HG03432 (cell line): ENCODE results near the gene REPS1.
"Not testable (repeated sequence)": the region's sequence is repeated elsewhere in the genome, so short reads cannot be mapped to it uniquely, and the experiment has no call there.

Experiments
- ATAC-seq: cut with Tn5 transposase; IDR thresholded peaks from one replicate; pipeline ENCODE4 v1.9.1; 2021; ENCODE audit warnings: mild to moderate bottlenecking, moderate library complexity; ENCODE audit not compliant: unreplicated experiment

REPS1 gene

DNA sequence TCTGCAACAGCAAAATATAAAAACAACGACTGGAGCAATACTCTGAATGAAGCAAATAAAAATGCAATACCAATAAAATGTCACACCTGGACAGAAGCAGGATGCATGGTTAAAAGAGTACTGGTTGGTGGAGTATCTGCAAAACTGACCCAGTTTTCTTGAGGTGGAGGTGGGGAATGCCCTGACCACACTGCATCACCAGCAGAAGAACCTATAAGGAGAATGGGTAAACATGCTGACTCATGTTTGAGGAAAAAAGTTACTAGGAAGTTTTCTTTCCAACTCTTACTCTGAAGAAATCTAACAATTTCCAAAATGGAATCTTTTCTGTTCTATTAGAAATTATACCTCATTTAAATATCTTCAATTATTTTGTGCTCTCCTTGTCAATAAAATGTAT is 43.6 kb downstream of the REPS1 start:
- ATAC-seq: peak; percentile 76

DNA sequence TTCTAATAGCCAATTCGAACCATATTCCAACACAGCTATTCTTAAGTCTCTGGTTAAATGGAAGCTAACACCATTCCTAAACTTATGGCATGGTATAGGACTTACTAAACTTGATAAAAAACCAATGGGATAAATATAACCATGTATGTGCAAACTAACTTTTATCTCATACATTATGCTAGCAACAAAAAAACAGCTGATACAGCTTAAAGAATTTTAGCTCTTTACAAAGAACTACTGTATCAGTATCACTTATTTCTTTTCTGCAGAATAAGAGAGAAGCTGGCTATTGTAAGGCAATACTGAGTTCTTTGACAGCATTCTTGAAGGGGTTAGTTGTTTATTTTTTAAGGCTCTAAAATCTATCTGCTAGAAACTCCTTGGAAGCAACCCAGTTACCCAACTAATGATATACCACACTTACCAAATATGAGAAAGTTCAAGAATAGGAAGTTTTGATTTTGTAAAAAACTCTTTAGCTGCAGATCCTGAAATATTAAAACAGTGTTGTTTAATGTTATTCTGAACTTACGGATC is 44.9 kb downstream of the REPS1 start:
- no peak for ATAC-seq

- ATAC-seq: not testable (repeated sequence)
Measured at GRCh38 chr6:138936873-138937272, 51.2 kb downstream of the REPS1 start.

- peak; percentile 46 for ATAC-seq
Measured at GRCh38 chr6:138931660-138932059, 56.4 kb downstream of the REPS1 start.

DNA sequence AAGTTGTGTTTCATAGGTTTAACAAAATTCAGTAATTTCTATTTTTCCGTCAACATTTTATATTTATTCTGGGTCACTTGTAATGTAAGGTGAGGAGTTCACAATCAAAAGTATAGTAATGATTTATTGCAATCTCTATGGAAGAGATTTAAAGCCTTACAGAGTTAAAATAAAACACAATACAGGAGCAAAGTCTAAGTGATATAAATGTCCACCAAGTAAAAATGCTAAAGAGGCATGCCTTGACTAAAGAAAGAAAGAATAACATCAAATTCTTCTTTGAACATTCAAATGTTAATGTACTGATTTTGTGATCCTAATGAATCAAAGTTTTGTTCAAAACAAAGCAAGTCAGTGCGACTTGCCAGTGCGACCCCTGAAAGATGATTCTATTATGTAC is 61.5 kb downstream of the REPS1 start:
- no peak for ATAC-seq

DNA sequence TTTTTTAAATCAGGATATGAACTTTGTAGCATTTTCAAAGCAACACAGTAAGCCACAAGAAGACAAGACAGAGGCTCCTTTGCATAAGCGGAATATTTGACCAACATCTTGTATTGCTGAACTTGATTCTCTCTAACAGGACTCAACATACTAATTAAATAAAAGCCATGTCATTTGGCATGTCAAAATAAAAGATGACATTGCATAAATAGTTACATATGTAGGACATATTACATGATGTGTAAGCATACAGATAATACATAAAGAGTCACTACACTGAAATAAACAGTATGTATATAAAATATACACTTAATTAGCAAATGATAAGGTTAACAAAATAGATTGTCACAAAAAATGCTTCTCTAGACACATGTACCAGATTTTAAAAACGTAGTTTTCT is 62.2 kb downstream of the REPS1 start:
- no peak for ATAC-seq

- no peak for ATAC-seq
Measured at GRCh38 chr6:138923561-138923960, 64.5 kb downstream of the REPS1 start.

DNA sequence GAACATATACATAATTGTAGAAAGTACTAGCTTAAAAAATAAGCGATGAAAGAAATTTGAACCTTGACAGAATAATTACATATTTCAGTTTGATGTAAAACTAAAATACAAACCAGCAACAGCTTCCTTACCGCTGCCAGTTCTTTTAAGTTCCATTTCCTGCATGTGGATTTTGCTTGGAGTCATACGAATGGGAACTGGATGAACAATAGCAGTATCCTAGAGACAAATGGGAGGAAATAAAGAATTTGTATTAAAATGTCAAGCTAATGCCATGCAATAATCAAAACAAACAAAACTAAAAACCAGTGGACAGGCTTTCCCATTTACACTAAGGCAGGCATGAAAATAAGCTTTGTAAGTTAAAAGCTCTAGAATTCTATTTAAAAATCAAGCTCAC is 67.1 kb downstream of the REPS1 start:
- ATAC-seq: no peak

DNA sequence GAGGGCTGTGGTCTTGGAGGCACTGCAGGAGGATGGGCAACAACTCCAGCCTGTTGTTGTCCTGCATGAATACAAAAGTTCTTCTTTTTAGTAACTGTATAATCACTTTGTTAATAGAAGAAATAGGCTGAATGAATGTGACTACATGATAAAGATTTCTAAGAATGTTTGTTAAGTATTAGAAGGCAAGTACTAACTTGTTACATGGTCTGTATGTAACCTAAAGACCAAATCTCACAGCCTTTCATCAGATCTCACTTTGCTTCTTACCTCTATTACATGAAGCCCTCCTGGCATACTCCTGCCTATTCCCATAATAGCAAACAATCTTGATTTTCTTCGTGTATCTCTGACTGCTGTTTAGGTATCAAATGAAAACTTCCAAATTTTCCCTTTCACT is 73.4 kb downstream of the REPS1 start:
- ATAC-seq: no peak

DNA sequence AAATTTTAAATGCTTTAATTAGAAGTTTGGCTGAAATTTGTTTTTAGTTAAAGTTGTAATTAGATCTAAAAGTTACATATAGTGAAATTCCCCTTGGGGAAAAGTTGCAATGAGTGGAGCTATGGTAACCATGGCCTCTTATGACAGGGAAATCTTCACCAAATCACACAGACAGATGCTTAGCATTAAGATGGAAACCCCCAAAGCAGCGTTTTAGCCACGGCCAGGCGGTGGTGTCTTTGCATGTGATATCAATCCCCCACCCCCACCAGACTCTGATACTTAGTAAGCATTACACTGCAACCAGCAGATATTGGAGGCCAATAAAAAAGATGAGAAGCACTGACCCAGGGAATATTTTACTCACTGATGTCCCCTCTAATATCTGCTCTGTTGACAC is 75.7 kb downstream of the REPS1 start:
- peak; percentile 57 for ATAC-seq

DNA sequence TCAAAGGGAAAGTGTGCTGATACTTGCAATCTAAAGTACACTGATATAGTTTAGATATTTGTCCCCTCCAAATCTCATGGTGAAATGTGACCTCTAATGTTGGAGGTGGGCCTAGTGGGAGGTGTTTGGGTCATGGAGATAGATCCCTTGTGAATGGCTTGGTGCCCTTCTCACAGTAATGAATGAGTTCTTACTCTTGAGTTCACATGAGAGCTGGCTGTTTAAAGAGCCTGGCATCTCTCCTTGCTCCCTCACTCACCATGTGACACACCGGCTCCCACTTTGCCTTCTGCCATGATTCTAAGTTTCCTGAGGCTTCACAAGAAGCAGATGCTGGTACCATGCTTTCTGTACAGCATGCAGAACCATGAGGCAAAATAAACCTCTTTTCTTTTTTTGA is 78.1 kb downstream of the REPS1 start:
- no peak for ATAC-seq

DNA sequence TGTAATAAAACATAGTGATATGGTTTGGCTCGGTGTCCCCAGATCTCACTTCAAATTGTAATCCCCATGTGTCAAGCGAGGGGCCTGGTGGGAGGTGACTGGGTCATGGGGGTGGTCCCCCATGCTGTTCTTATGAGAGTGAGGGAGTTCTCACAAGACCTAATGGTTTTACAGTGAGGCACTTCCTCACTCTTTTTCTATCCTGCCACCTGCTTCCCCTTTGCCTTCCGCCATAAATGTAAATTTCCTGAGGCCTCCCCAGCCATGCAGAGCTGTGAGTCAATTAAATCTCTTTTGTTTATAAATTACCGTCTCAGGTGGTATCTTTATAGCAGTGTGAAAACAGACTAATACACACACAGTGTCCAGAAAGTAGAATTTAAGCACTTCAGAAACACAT is 78.5 kb downstream of the REPS1 start:
- no peak for ATAC-seq

- ATAC-seq: no peak
Measured at GRCh38 chr6:138907167-138907566, 80.9 kb downstream of the REPS1 start.

DNA sequence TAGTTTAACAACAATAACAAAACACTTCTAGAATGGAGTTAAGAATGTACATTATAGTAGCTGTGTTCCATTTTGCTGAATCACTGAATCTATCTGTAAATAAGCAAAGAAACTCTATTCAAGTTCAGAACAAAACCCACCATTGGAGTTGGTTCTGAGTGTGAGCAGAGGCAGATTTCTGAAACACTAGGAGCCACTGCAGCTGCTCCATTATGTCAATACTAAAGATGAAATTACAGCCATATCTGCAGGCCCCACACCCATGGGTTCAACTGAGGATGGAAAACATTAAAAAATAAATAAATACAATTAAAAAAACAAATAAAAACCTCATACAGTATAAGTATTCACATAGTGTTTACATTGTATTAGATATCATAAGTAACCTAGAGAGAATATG is 91.0 kb downstream of the REPS1 start:
- ATAC-seq: no peak

GRCh38 chr6:138896104-138896756 is 91.8 kb downstream of the REPS1 start:
- no peak for ATAC-seq

- ATAC-seq: no peak
Measured at GRCh38 chr6:138891255-138891986, 96.6 kb downstream of the REPS1 start.

GRCh38 chr6:138885156-138885819 is 102.8 kb downstream of the REPS1 start:
- no peak for ATAC-seq

GRCh38 chr6:138882369-138883017 is 105.6 kb downstream of the REPS1 start:
- ATAC-seq: peak; percentile 88

DNA sequence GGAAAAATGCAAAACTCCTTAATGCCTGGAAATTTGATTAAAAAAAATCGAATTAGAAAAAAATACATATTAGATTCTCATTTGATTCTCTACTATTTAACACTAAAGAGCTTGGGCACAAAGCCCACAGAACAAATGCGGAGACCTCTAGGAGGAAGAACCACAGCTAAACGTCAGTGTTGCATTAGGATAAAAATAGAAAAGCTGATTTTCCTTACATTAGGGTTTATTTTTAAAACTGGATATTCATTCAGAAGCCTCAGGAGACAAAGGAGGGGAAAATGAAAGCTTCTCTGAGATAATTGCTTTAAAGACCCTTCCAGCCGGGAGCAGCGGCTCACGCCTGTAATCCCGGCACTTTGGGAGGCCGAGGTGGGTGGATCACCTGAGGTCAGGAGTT is 114.9 kb downstream of the REPS1 start:
- no peak for ATAC-seq

- no peak for ATAC-seq
Measured at GRCh38 chr6:138869398-138869797, 118.7 kb downstream of the REPS1 start.

- ATAC-seq: no peak
Measured at GRCh38 chr6:138868181-138868580, 119.9 kb downstream of the REPS1 start.
